ENCODE results near the gene MOB3B.

The MOB3B gene

DNA sequence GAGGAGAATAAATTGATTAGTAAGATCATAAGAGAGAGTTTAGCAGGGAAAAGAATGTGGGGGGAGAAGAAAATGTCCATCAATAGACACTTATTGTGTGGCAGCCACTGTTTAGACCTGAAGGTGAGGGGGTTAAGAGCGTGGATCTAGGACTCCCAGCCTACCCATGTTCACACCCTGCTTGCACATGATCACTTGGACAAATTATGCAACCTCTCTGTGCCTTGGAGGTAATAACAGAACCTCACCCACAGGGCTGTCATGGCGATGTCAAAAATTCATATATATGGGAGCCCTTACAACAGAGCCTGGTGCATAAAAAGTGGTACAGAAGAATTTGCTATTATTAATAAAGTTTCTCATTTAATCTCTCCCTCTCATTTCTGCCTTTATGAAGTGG lies 146.6 kb downstream of the MOB3B start:
- in situ Hi-C loops (cut with HindIII; ENCODE audit: low sequenced_read_pairs), result no loop called here
- TF ChIP-seq, protein P1, sequence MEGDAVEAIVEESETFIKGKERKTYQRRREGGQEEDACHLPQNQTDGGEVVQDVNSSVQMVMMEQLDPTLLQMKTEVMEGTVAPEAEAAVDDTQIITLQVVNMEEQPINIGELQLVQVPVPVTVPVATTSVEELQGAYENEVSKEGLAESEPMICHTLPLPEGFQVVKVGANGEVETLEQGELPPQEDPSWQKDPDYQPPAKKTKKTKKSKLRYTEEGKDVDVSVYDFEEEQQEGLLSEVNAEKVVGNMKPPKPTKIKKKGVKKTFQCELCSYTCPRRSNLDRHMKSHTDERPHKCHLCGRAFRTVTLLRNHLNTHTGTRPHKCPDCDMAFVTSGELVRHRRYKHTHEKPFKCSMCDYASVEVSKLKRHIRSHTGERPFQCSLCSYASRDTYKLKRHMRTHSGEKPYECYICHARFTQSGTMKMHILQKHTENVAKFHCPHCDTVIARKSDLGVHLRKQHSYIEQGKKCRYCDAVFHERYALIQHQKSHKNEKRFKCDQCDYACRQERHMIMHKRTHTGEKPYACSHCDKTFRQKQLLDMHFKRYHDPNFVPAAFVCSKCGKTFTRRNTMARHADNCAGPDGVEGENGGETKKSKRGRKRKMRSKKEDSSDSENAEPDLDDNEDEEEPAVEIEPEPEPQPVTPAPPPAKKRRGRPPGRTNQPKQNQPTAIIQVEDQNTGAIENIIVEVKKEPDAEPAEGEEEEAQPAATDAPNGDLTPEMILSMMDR (IDR thresholded peaks at IDR 0.05; ENCODE audit: low read depth, low read length), result no peak
- H3K4me3 ChIP-seq (ENCODE audit: low read depth, low read length), result no peak overlapping the region
- no peak for DNase-seq (ENCODE audit: low read depth, low spot score)

DNA sequence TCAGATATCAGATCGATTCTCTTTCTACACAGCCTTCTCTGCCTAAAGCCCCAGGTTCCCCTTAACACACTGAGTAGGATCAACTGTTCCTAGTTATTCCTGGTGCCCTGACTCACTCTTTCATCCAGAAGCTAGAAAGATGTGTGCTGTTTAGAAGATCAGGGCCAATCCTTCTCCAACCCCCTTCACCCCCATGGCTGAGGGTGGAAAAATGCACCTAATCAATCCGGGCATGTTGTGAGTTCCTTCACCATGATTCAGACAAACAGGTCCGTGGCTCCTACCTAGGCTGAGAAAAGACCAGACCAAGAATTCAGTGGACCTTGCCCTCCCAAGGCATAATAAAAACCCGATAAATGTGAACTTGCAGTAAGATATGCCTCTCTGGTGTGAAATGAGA lies 147.3 kb downstream of the MOB3B start:
- DNase-seq (ENCODE audit: low read depth, low spot score), result no peak
- in situ Hi-C loops (cut with HindIII; ENCODE audit: low sequenced_read_pairs), result no loop called here
- TF ChIP-seq, protein P1 (IDR thresholded peaks at IDR 0.05; ENCODE audit: low read depth, low read length), result no peak
- H3K4me3 ChIP-seq (ENCODE audit: low read depth, low read length), result no peak overlapping the region

DNA sequence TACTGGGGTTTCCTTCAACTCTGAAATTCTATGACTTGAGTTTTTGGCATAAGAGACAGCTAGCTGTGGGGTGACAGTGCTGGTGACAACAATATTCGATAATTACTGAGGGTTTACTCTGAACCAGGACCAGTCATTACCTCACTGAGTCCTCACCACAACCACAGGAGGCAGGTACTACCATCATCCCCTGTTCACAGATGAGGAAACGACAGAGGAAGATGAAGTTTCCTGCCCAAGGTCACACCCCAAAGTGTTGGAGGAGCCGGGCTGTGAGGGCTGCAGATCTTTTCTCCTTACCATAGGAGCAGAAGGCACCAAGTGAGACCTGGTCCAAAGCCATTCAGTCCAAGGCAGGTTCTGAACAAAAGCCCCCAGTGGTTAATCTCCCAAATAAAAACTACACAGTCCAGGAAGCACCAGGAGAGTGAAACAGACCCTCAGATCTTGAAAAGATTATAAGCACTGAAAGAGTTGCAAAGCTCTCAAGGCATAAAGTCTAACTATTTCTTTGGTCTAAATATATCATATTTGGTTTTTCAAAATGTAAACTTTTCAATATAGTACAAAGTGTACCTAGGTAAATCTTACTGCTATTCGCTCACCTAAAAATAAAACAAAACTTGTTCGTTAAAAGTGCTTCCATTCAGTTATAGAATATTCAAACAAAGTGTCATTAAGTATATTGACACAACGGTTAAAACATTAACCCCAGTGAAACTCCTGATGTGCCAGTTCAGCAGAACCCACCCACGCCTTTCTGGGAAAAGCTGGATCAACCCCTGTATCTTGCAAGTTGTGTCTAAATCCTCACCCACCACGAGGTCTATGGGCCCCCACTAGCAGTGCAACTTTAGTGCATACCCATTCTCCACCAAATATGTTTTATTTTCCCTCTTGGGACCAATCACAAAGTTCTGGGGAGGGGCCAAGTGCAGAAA lies 150.0 kb downstream of the MOB3B start:
- TF ChIP-seq, protein P1 (IDR thresholded peaks at IDR 0.05; ENCODE audit: low read depth, low read length), result no peak
- in situ Hi-C loops (cut with HindIII; ENCODE audit: low sequenced_read_pairs), result no loop called here
- H3K4me3 ChIP-seq (ENCODE audit: low read depth, low read length), result no peak overlapping the region
- DNase-seq (ENCODE audit: low read depth, low spot score), result no peak

DNA sequence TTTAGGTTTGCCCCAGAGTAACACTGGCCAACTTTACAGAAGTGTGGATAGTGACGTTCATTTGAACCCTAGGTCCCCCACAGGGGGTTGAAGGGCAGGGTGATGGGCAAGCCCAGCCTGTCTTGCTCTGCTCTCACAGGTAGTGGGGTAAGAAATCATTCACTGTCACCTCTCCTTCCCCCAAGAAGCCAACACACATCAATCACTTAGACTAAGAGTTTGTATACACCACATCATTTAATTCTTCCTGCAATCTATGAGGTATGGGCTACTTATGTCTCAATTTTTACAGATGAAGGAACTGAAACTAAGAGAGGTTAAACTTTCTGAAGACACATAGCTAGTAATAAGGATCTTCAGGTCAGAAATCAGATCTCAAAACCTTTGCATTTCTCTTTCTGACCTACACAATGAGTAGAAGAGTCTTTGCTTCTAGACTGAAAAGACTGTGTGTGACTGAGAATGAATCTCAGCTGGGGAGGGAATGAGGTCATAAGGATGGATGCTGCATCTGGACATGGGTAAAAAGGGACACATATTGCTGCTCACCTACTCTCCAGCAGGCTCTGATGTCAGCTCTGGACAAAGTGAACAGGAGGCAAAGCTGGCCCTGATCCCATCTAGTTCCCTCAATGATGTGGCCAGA lies 151.7 kb downstream of the MOB3B start:
- DNase-seq (ENCODE audit: low read depth, low spot score), result no peak
- no peak overlapping the region for H3K4me3 ChIP-seq (ENCODE audit: low read depth, low read length)
- in situ Hi-C loops (cut with HindIII; ENCODE audit: low sequenced_read_pairs), result no loop called here
- TF ChIP-seq, protein P1 (IDR thresholded peaks at IDR 0.05; ENCODE audit: low read depth, low read length), result no peak

DNA sequence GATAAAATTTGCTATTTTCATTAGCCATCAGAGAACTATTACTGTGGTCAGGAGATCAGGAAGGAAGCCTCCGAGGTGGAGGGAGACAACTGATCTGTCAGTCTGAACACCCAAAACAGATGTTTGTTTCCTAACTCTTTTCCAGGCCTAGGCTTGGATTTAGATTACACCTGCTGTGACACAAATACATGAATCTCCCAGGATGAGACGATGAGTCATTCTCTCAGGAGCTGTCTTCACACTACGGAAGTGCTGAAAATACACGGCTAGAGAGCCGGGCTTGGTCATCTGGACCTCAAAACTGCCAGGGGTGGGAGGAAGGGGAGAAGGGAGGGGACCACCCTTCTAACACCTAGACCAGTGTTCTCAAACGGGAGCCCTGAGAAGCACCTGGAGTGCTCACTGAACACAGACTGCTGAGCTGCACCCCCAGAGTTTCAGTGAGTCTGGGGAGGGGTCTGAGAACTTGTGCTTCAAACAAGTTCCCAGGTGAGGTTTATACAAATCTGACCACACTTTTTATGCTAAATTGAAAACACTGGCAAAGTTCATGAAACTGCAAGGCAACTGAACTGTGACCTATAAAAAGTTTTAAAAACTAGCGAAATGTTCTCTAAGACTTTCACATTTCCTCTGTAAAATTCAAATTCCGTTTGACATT lies 152.3 kb downstream of the MOB3B start:
- no peak overlapping the region for H3K4me3 ChIP-seq (ENCODE audit: low read depth, low read length)
- no peak for DNase-seq (ENCODE audit: low read depth, low spot score)
- TF ChIP-seq, protein P1 (IDR thresholded peaks at IDR 0.05; ENCODE audit: low read depth, low read length), result no peak
- in situ Hi-C loops (cut with HindIII; ENCODE audit: low sequenced_read_pairs), result no loop called here

DNA sequence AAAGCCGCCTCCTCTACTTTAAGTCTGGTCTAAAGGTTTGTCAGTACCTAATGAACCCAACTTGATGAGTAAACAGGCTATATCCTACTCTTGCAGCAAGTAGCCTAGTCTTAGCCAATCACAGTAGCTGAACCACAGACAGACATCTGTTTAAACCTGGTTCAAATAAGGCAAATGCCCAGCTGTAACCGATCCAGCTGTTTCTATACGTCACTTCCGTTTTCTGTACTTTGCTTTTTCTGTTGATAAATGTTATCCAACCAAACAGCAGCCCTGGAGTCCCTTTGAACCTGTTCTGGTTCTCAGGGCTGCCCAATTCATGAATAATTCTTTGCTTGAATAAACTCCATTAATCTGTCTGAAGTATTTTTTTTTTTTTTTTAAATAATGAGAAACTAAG lies 155.8 kb downstream of the MOB3B start:
- in situ Hi-C loops (cut with HindIII; ENCODE audit: low sequenced_read_pairs), result no loop called here
- DNase-seq (ENCODE audit: low read depth, low spot score), result no peak
- TF ChIP-seq, protein P1 (IDR thresholded peaks at IDR 0.05; ENCODE audit: low read depth, low read length), result no peak
- H3K4me3 ChIP-seq (ENCODE audit: low read depth, low read length), result no peak overlapping the region
